ENCODE measurements around the gene RAB39A.
"Not testable (repeated sequence)": the region's sequence is repeated elsewhere in the genome, so short reads cannot be mapped to it uniquely, and the experiment has no call there.

Gene RAB39A, protein sequence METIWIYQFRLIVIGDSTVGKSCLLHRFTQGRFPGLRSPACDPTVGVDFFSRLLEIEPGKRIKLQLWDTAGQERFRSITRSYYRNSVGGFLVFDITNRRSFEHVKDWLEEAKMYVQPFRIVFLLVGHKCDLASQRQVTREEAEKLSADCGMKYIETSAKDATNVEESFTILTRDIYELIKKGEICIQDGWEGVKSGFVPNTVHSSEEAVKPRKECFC

DNA sequence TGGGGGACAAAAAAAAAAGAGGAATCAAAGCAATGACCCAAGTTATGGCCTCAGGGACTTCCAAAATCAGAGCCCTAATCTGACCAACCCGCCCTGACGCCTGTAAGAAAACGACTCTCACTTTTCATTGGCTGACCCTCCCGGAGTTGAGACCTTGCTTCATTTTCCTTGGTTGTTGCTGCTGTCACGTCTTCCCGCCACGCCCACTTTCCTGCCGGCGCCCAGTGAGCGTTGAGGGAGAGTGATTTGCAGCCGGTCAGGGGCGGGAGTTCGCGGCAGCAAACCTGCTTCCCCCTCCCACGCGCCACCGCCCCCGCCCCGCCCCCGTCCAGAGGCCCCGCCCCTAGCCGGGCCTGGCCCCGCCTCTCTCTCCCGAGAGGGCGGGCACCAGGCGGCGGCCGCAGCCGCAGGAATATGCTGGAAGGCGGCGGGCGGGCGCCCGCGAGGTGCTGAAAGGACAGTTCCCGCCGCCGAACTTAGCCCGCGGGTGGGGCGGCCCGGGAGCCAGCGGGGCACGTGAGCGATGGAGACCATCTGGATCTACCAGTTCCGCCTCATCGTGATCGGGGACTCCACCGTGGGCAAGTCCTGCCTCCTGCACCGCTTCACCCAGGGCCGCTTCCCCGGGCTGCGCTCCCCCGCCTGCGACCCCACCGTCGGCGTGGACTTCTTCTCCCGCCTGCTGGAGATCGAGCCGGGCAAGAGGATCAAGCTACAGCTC, at the start of gene RAB39A:
Gene RAB39A (plus strand): TSS at position 403 of the 721 bp plus-strand sequence. CDS start 121 bp downstream, at position 524.
- peak; percentile 44 for DNase-seq (ENCODE audit: low spot score)
- FAIRE-seq = no peak

GRCh38 chr11:107881471-107881870, 46.8 kb upstream of the RAB39A start:
- FAIRE-seq = not testable (repeated sequence)
- peak; percentile 38 for DNase-seq (ENCODE audit: low spot score)

GRCh38 chr11:107882095-107882820, 46.0 kb upstream of the RAB39A start:
- no peak for FAIRE-seq
- no peak for DNase-seq (ENCODE audit: low spot score)

DNA sequence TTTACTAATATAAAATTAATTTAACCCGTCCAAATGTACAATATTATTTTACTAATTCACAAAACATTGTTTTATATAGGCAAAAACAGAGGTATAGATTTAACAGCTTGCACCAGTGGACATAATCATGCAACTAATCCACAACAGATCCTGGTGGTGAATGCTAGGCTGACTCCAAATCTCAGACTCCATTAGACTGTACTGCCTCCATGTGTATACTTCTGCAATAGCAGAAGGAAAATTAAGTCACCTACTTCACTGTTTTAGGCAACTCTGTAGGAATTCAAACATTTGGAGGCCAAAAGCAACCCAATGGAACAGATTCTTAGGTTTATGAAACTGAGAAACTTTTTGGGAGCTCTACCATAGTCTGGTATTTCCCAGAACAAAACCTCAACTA, 30.0 kb upstream of the RAB39A start:
- FAIRE-seq = no peak
- DNase-seq (ENCODE audit: low spot score) = peak; percentile 58

GRCh38 chr11:107908211-107908610, 20.0 kb upstream of the RAB39A start:
- no peak for FAIRE-seq
- no peak for DNase-seq (ENCODE audit: low spot score)

GRCh38 chr11:107912415-107912814, 15.8 kb upstream of the RAB39A start:
- not testable (repeated sequence) for FAIRE-seq; DNase-seq (ENCODE audit: low spot score)

DNA sequence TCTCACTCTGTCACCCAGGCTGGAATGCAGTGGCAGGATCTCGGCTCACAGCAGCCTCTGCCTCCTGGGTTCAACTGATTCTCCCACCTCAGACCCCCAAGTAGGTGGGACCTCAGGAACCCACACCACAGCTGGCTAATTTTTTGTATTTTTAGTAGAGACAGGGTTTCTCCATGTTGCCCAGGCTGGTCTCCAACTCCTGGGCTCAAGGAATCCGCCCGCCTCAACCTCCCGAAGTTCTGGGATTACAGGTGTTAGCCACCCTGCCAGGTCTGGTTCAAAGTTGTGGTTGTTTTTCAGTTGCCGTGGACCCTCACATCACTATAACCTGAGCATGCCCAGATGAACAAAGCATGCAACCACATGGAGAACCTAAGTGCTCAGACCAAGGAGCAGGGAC, 13.0 kb upstream of the RAB39A start:
- no peak for FAIRE-seq

DNA sequence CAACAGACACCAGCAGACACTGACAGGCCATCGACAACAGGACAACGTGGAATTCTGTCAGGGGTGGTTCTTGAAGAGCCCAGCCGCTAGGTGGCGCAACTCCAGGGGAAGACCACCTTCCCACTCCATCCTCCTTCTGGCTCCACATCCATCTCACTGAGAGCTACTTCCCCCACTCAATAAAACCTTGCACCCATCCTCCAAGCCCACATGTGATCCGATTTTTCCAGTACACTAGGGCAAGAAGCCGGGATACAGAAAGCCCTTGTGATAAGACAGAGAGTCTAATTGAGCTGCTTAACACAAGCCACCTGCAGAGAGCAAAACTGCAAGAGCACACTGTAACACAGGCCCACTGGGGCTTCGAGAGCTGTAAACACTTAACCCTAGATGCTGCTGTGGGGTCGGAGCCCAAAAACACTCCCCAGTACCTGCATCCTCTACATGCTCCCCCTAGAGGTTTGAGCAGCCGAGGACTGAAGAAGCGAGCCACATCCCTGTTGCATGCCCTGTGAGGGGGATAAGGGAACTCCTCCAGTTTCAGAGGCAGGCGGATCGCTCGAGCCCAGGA, 11.5 kb upstream of the RAB39A start:
- no peak for FAIRE-seq
- DNase-seq (ENCODE audit: low spot score) = no peak

More for the DNA sequence above, 13.0 kb upstream of the RAB39A start:
- DNase-seq (ENCODE audit: low spot score) = no peak

GRCh38 chr11:107921997-107922396, 6.3 kb upstream of the RAB39A start:
- DNase-seq (ENCODE audit: low spot score) = no peak
- no peak for FAIRE-seq

DNA sequence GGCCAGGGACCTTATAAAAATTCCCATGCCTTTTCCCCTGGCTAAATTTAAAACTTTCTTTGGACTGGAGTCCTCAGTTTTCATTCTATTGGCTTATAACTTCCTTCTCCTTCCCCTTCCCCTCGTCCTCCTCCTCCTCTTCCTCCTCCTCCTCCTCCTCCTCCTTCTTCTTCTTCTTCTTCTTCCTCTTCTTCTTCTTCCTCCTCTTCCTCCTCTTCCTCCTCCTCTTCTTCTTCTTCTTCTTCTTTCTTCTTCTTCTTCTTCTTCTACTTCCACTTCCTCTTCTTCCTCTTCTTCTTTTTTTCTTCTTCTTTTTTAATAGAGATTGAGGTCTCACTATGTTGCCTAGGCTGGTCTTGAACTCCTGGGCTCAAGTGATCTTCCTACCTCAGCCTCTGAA, 4.7 kb upstream of the RAB39A start:
- not testable (repeated sequence) for FAIRE-seq; DNase-seq (ENCODE audit: low spot score)

DNA sequence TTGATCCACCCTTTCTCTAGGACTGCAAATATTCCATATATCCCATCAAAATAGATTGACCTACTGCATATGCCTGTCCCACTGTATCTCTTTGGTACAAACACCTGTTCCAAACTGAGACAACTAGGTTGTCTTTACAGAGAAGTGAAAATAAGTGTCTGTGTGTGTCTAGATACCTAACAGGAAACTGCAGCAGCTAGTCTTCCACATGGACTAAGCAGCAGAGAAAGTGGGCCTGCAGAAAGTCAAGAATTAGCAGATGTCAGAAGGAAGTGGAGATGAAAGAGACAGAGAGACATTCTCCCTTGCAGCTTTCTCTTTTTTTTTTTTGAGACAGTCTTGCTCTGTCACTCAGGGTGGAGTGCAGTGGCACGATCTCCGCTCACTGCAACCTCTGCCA, 3.9 kb upstream of the RAB39A start:
- no peak for DNase-seq (ENCODE audit: low spot score)
- no peak for FAIRE-seq

DNA sequence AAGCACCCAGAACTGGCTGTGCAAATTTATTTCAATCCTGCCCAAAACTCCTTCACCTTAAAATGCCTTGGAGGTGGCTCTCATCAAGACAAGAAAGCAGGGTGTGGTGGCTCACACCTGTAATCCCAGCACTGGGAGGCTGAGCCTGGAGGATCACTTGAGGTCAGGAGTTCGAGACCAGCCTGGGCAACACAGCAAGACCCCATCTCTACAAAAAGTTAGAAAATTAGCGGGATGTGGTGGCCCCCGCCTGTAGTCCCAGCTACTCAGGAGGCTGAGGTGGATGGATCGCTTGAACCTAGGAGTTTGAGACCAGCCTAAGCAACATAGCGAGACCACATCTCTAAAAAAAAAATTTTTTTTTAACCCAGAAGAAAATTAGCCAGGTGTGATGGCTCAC, 689 bp upstream of the RAB39A start:
- DNase-seq (ENCODE audit: low spot score) = no peak
- no peak for FAIRE-seq

GRCh38 chr11:107928767-107929507, 689 bp downstream of the RAB39A start:
- FAIRE-seq (no peak), DNase-seq (ENCODE audit: low spot score) (no peak)

DNA sequence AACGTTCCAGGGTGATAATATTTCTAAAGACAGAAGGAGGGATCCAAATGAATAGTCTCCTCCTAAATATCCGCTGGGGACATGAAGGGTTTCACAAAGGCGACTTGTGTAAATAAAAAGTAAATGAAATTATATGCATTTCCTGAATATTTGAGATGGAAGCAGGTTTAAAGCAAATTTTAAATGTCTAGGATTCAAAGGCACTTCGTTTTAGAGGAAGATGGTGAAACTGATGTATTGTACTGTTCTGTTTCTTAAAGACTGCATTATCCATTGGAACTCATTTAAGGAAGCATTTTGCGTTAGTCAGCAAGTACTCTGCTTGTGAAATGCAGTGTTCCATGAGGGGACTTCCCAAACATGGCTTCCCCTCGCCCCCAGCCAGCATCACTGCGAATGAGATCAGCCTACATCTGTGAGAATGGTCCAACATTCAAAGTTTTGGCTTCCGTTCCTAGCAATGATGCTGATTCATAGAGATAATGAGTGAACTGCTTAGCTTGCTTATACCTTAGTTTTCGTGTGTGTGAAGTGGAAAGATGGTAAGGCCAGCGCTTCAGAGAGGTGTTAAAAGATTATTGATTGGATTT, 1.5 kb downstream of the RAB39A start:
- DNase-seq (ENCODE audit: low spot score) = no peak

GRCh38 chr11:107931206-107931605, 3.0 kb downstream of the RAB39A start:
- no peak for FAIRE-seq
- no peak for DNase-seq (ENCODE audit: low spot score)

More for the DNA sequence above, 1.5 kb downstream of the RAB39A start:
- FAIRE-seq = no peak

- DNase-seq (ENCODE audit: low spot score) (no peak), FAIRE-seq (no peak)
Measured at GRCh38 chr11:107947904-107948303, 19.7 kb downstream of the RAB39A start.

GRCh38 chr11:107948328-107948727, 20.1 kb downstream of the RAB39A start:
- FAIRE-seq = not testable (repeated sequence)

GRCh38 chr11:107951155-107951554, 22.9 kb downstream of the RAB39A start:
- FAIRE-seq = no peak

More at GRCh38 chr11:107948328-107948727, 20.1 kb downstream of the RAB39A start:
- DNase-seq (ENCODE audit: low spot score) = not testable (repeated sequence)

GRCh38 chr11:107953446-107953845, 25.2 kb downstream of the RAB39A start:
- no peak for FAIRE-seq
- no peak for DNase-seq (ENCODE audit: low spot score)

More at GRCh38 chr11:107951155-107951554, 22.9 kb downstream of the RAB39A start:
- no peak for DNase-seq (ENCODE audit: low spot score)

DNA sequence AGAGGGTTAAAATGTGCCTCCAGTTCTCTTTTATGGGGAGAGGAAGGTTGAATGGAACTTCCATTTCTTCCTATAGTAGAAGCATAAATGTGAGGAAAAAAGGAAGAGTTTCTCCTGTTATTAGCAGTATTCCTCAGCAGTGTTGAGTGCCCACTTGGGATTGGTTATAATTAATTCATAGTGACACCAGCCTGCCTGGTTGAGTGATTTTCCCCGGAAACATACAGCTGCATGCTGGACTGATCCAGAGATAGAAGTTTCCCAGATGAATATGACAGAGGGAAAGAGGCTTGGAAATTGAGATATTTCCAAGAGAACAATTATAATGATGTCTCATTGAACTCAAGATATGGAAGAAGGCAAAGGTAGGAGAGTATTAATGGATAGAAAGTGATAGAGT, 28.3 kb downstream of the RAB39A start:
- DNase-seq (ENCODE audit: low spot score) = no peak
- FAIRE-seq = no peak

Data from RCC 7860 (cell line).